ENCODE results near the gene AMHR2.
"Not testable (repeated sequence)": the region's sequence is repeated elsewhere in the genome, so short reads cannot be mapped to it uniquely, and the experiment has no call there.

AMHR2 gene

DNA sequence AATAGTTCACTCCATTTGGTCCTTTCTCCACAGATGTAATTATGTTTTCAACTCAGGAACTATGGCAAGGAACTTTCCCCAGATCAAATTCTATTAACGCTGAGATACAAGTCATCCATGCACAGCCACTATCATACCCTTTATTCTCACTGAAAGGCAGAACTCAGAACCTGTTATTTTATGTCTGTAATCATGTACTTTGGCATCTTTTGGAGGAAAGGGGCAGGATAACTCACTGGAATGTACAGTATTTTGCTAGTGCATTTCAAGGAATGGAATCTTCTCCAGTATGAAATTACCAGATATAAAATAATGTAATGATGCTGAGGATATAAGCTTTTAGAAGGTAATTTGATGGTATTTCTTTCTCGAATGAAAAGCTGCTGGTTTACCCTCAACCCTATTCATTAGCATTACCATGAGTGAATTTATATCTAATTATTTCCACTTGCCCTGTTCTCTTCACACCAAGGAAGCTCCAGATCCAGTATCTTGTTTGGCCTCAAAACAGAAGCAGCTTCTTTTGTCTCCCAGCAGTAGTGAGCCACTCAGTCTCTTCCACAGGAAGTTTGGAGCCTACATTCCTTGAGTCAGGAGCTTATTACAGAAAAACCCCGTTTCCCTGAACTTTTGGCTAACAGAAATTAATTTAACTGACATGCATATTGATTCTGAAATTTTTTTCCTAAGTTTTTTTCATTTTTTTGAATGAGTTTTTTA is 10.0 kb upstream of the AMHR2 start:
- H3K27me3 ChIP-seq (replicated peaks in 2 of 5; ENCODE audit: control insufficient read depth in 4 of 5, insufficient read depth in 5 of 5, low read length in 4 of 5): no peaks in the 10 kb centered on the region
- WGBS (ENCODE audit: insufficient coverage): no CpG with 5 or more reads among the region's 3 CpGs
- H3K27ac ChIP-seq (ENCODE audit: insufficient read depth in 1 of 2, low read depth in 1 of 2, low read length in 2 of 2, poor library complexity in 1 of 2, severe bottlenecking in 2 of 2): no peak overlapping the region
- no peaks in the 10 kb centered on the region for H3K9me3 ChIP-seq (ENCODE audit: control extremely low read depth in 1 of 5, control insufficient read depth in 4 of 5, insufficient read depth in 2 of 5, low read depth in 1 of 5, low read length in 4 of 5)
- DNase-seq: no peak
- POLR2A ChIA-PET: interaction anchor here (1.3 kb wide), 1 partner anchor 12 kb away, joined by 3 read pairs; no protein-coding TSS in a partner anchor
- peaks cover 0 to 48% (median 31%) of the 10 kb centered on the region in 4 experiments for H3K4me1 ChIP-seq (ENCODE audit: control extremely low read depth in 1 of 4, control insufficient read depth in 4 of 4, insufficient read depth in 4 of 4, low read length in 3 of 4)
- H3K36me3 ChIP-seq (ENCODE audit: control insufficient read depth in 4 of 4, insufficient read depth in 4 of 4, low read length in 3 of 4): peaks cover 25 to 36% (median 33%) of the 10 kb centered on the region in 4 experiments
- no peak overlapping the region for H3K4me3 ChIP-seq (ENCODE audit: control insufficient read depth in 1 of 7, extremely low read depth in 1 of 7, insufficient read depth in 4 of 7, low read depth in 2 of 7, low read length in 6 of 7)
- CTCF ChIA-PET: interaction anchor here (0.7 to 2.5 kb wide), 6 partner anchors 22 to 95 kb away, joined by 3 to 16 read pairs (median 7); partner anchors contain the start of gene AAAS

- H3K36me3 ChIP-seq (ENCODE audit: control insufficient read depth in 4 of 4, insufficient read depth in 4 of 4, low read length in 3 of 4): peaks cover 17 to 30% (median 23%) of the 10 kb centered on the region in 4 experiments
- ChIA-PET CTCF (interaction anchor here (0.7 to 2.5 kb wide), 13 partner anchors 10 to 203 kb away, joined by 3 to 16 read pairs (median 4); partner anchors contain the start of gene AAAS), POLR2A (no interaction called here)
- no peak for DNase-seq
- peak overlapping the region in 1 of 2 experiments; percentile 3 for H3K27ac ChIP-seq (ENCODE audit: insufficient read depth in 1 of 2, low read depth in 1 of 2, low read length in 2 of 2, poor library complexity in 1 of 2, severe bottlenecking in 2 of 2)
- WGBS (ENCODE audit: insufficient coverage): 51% methylated on average over 3 of the region's 3 CpGs
- H3K9me3 ChIP-seq (ENCODE audit: control extremely low read depth in 1 of 5, control insufficient read depth in 4 of 5, insufficient read depth in 2 of 5, low read depth in 1 of 5, low read length in 4 of 5): no peaks in the 10 kb centered on the region
- no peak overlapping the region for H3K4me3 ChIP-seq (ENCODE audit: control insufficient read depth in 1 of 7, extremely low read depth in 1 of 7, insufficient read depth in 4 of 7, low read depth in 2 of 7, low read length in 6 of 7)
- peaks cover 0 to 48% (median 31%) of the 10 kb centered on the region in 4 experiments for H3K4me1 ChIP-seq (ENCODE audit: control extremely low read depth in 1 of 4, control insufficient read depth in 4 of 4, insufficient read depth in 4 of 4, low read length in 3 of 4)
- no peaks in the 10 kb centered on the region for H3K27me3 ChIP-seq (replicated peaks in 2 of 5; ENCODE audit: control insufficient read depth in 4 of 5, insufficient read depth in 5 of 5, low read length in 4 of 5)
Measured at GRCh38 chr12:53414756-53415417, 8.8 kb upstream of the AMHR2 start.

GRCh38 chr12:53415752-53416389 is 7.8 kb upstream of the AMHR2 start:
- CTCF ChIA-PET: interaction anchor here (0.8 to 2.6 kb wide), 10 partner anchors 9 to 204 kb away, joined by 3 to 16 read pairs (median 4); partner anchors contain the start of gene SP1
- peaks cover 12 to 26% (median 17%) of the 10 kb centered on the region in 4 experiments for H3K36me3 ChIP-seq (ENCODE audit: control insufficient read depth in 4 of 4, insufficient read depth in 4 of 4, low read length in 3 of 4)
- peaks cover 0 to 48% (median 31%) of the 10 kb centered on the region in 4 experiments for H3K4me1 ChIP-seq (ENCODE audit: control extremely low read depth in 1 of 4, control insufficient read depth in 4 of 4, insufficient read depth in 4 of 4, low read length in 3 of 4)
- POLR2A ChIA-PET; H3K9me3 ChIP-seq (ENCODE audit: control extremely low read depth in 1 of 5, control insufficient read depth in 4 of 5, insufficient read depth in 2 of 5, low read depth in 1 of 5, low read length in 4 of 5); DNase-seq; H3K27ac ChIP-seq (ENCODE audit: insufficient read depth in 1 of 2, low read depth in 1 of 2, low read length in 2 of 2, poor library complexity in 1 of 2, severe bottlenecking in 2 of 2); H3K27me3 ChIP-seq (replicated peaks in 2 of 5; ENCODE audit: control insufficient read depth in 4 of 5, insufficient read depth in 5 of 5, low read length in 4 of 5); H3K4me3 ChIP-seq (ENCODE audit: control insufficient read depth in 1 of 7, extremely low read depth in 1 of 7, insufficient read depth in 4 of 7, low read depth in 2 of 7, low read length in 6 of 7): not testable (repeated sequence)
- WGBS (ENCODE audit: insufficient coverage): 100% methylated on average over 1 of the region's 2 CpGs

- 85% methylated on average over 3 of the region's 9 CpGs for WGBS (ENCODE audit: insufficient coverage)
- not testable (repeated sequence) for H3K9me3 ChIP-seq (ENCODE audit: control extremely low read depth in 1 of 5, control insufficient read depth in 4 of 5, insufficient read depth in 2 of 5, low read depth in 1 of 5, low read length in 4 of 5); H3K27me3 ChIP-seq (replicated peaks in 2 of 5; ENCODE audit: control insufficient read depth in 4 of 5, insufficient read depth in 5 of 5, low read length in 4 of 5)
- H3K36me3 ChIP-seq (ENCODE audit: control insufficient read depth in 4 of 4, insufficient read depth in 4 of 4, low read length in 3 of 4): peaks cover 0 to 13% (median 7%) of the 10 kb centered on the region in 4 experiments
- H3K4me3 ChIP-seq (ENCODE audit: control insufficient read depth in 1 of 7, extremely low read depth in 1 of 7, insufficient read depth in 4 of 7, low read depth in 2 of 7, low read length in 6 of 7): peak overlapping the region in 2 of 7 experiments; percentile 25 to 48
- DNase-seq: peak; percentile 75 to 88 (median 88)
- ChIA-PET POLR2A (interaction anchor here (0.6 to 1.0 kb wide), 5 partner anchors 24 to 118 kb away, joined by 3 to 5 read pairs (median 4); partner anchors contain the start of gene PRR13), CTCF (interaction anchor here (0.6 to 2.7 kb wide), 15 partner anchors 13 to 873 kb away, joined by 3 to 17 read pairs (median 4); partner anchors contain the start of gene SP1)
- H3K27ac ChIP-seq (ENCODE audit: insufficient read depth in 1 of 2, low read depth in 1 of 2, low read length in 2 of 2, poor library complexity in 1 of 2, severe bottlenecking in 2 of 2): peak overlapping the region in 1 of 2 experiments; percentile 14
- H3K4me1 ChIP-seq (ENCODE audit: control extremely low read depth in 1 of 4, control insufficient read depth in 4 of 4, insufficient read depth in 4 of 4, low read length in 3 of 4): peaks cover 0 to 44% (median 27%) of the 10 kb centered on the region in 4 experiments
Measured at GRCh38 chr12:53417291-53417816, 6.3 kb upstream of the AMHR2 start.

DNA sequence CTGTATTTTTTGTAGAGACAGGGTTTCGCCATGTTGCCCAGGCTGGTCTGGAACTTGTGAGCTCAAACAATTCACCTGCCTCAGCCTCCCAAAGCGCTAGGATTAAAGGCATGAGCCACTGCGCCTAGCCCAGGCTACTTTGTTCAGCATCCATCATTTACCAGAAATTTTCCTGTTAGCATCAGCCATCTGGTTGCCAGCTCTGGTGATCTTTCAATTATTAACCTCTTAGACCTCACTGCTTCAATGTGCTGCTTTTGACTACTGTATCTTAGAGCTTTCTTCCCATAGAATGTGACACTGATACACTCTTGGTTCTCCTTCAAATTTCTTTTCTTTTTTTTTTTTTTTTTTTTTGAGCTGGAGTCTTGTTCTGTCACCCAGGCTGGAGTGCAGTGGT is 5.4 kb upstream of the AMHR2 start:
- H3K36me3 ChIP-seq (ENCODE audit: control insufficient read depth in 4 of 4, insufficient read depth in 4 of 4, low read length in 3 of 4): peaks cover 0 to 9% (median 4%) of the 10 kb centered on the region in 4 experiments
- H3K9me3 ChIP-seq (ENCODE audit: control extremely low read depth in 1 of 5, control insufficient read depth in 4 of 5, insufficient read depth in 2 of 5, low read depth in 1 of 5, low read length in 4 of 5): no peaks in the 10 kb centered on the region
- no peaks in the 10 kb centered on the region for H3K27me3 ChIP-seq (replicated peaks in 2 of 5; ENCODE audit: control insufficient read depth in 4 of 5, insufficient read depth in 5 of 5, low read length in 4 of 5)
- no peak overlapping the region for H3K4me3 ChIP-seq (ENCODE audit: control insufficient read depth in 1 of 7, extremely low read depth in 1 of 7, insufficient read depth in 4 of 7, low read depth in 2 of 7, low read length in 6 of 7)
- WGBS (ENCODE audit: insufficient coverage): 94% methylated on average over 3 of the region's 3 CpGs
- no peak overlapping the region for H3K27ac ChIP-seq (ENCODE audit: insufficient read depth in 1 of 2, low read depth in 1 of 2, low read length in 2 of 2, poor library complexity in 1 of 2, severe bottlenecking in 2 of 2)
- peaks cover 0 to 38% (median 25%) of the 10 kb centered on the region in 4 experiments for H3K4me1 ChIP-seq (ENCODE audit: control extremely low read depth in 1 of 4, control insufficient read depth in 4 of 4, insufficient read depth in 4 of 4, low read length in 3 of 4)
- ChIA-PET POLR2A (interaction anchor here (0.6 to 1.0 kb wide), 2 partner anchors 24 to 45 kb away, joined by 3 to 4 read pairs; partner anchors contain the start of gene PRR13), CTCF (interaction anchor here (0.7 to 2.7 kb wide), 11 partner anchors 28 to 94 kb away, joined by 3 to 17 read pairs (median 5); partner anchors contain the start of gene SP1)
- DNase-seq: no peak

DNA sequence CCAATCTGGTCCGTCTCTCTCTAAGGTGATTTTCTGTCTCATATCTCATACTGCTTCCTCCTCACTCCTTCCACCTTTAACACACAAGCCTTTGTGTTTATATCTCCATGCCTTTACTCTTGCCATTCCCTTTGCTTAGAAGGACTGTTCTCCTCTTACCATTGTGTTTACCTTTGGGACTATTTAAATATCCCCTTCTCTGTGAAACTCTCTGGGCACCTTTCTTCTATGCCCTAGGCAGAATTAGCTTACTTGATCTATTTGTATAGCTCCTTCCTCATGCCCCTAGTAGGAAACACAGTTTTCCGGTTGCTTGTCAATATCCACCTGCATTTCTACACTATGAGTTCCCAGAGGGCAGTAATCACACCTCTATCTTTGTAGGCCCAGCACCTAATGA is 3.9 kb upstream of the AMHR2 start:
- ChIA-PET CTCF (interaction anchor here (0.7 to 7.6 kb wide), 7 partner anchors 8 to 108 kb away, joined by 3 to 138 read pairs (median 20); no protein-coding TSS in a partner anchor), POLR2A (no interaction called here)
- peaks cover 0 to 34% (median 24%) of the 10 kb centered on the region in 4 experiments for H3K4me1 ChIP-seq (ENCODE audit: control extremely low read depth in 1 of 4, control insufficient read depth in 4 of 4, insufficient read depth in 4 of 4, low read length in 3 of 4)
- H3K4me3 ChIP-seq (ENCODE audit: control insufficient read depth in 1 of 7, extremely low read depth in 1 of 7, insufficient read depth in 4 of 7, low read depth in 2 of 7, low read length in 6 of 7): no peak overlapping the region
- no peaks in the 10 kb centered on the region for H3K9me3 ChIP-seq (ENCODE audit: control extremely low read depth in 1 of 5, control insufficient read depth in 4 of 5, insufficient read depth in 2 of 5, low read depth in 1 of 5, low read length in 4 of 5)
- H3K27me3 ChIP-seq (replicated peaks in 2 of 5; ENCODE audit: control insufficient read depth in 4 of 5, insufficient read depth in 5 of 5, low read length in 4 of 5): no peaks in the 10 kb centered on the region
- 90% methylated on average over 2 of the region's 2 CpGs for WGBS (ENCODE audit: insufficient coverage)
- no peak for DNase-seq
- no peak overlapping the region for H3K27ac ChIP-seq (ENCODE audit: insufficient read depth in 1 of 2, low read depth in 1 of 2, low read length in 2 of 2, poor library complexity in 1 of 2, severe bottlenecking in 2 of 2)
- H3K36me3 ChIP-seq (ENCODE audit: control insufficient read depth in 4 of 4, insufficient read depth in 4 of 4, low read length in 3 of 4): no peaks in the 10 kb centered on the region
